Measurements from ENCODE around the gene HNMT. TPM values are rescaled to one million over a fixed set of nuclear protein-coding genes. Genes with fewer than 3 reads are reported as not detected.

The HNMT gene
- total and polyA plus RNA-seq, 2 donors (not counting 1 experiment from before 2014, with no cell fraction given), result 0.24 TPM; not detected in 1

DNA sequence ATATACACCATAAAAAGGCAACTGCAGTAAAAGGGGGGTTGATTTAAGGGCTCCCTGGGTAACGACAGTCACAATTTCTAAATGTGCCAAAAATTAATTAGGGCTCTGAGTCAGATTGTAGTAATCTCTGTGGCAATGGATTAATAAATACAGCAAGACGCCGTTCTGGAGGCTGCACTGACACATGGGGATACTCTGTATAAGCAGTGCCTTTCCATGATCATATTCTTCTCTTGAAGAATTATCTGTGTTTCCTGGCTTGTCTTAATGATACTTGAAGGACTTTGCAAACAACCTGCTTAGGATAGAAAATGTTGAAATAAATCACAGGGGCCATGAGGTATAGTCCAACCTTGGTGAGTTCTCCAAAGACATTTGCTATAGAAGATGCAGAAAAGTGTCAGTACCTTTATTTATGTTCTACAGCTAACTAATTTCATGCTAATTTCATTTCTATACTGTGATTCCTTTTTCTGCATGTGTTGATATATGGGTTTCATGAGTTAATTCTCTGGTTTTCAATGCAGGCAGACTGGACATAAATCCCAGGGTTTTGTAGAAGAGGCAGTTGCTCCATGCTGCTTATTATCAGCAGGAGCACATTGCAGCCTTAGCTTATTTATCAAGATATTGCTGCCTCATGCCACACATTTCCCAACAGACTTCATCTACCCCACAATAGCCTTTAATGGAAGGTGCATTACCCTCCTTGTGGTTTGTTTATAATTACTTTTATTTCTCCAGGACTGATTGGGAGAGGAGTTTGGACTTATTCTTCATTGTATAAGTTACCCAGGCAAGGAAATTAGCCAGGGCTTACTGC lies 54.8 kb downstream of the HNMT start:
- DNase-seq, result no peak
- no peak for TF ChIP-seq EZH2 (IDR thresholded peaks at IDR 0.05; ENCODE audit: borderline replicate concordance, insufficient read depth, low read depth, low read length, poor library complexity, severe bottlenecking)
- no peaks in the 10 kb centered on the region for H3K4me1 ChIP-seq (ENCODE audit: control insufficient read depth in 2 of 2, insufficient read depth in 2 of 2, low read length in 2 of 2)
- no peak overlapping the region for H3K27ac ChIP-seq (ENCODE audit: low read length in 2 of 2)
- no peak overlapping the region for H3K4me3 ChIP-seq (ENCODE audit: control extremely low read depth in 1 of 5, extremely low read depth in 1 of 5, insufficient read depth in 1 of 5, low read depth in 2 of 5, low read length in 4 of 5)
- no peaks in the 10 kb centered on the region for H3K27me3 ChIP-seq (replicated peaks in 1 of 4; ENCODE audit: control extremely low read depth in 1 of 4, control insufficient read depth in 3 of 4, insufficient read depth in 4 of 4, low read length in 3 of 4)
- no peaks in the 10 kb centered on the region for H3K27me3 Mint-ChIP-seq
- no peaks in the 10 kb centered on the region for H3K4me1 Mint-ChIP-seq
- intact Hi-C loops (cut with micrococcal nuclease), result no loop called here
- no peak overlapping the region for H3K4me2 ChIP-seq (replicated peaks; ENCODE audit: low read depth, low read length, poor library complexity, severe bottlenecking)
- no peak for ATAC-seq (ENCODE audit: low read depth)
- no peaks in the 10 kb centered on the region for H4K20me1 ChIP-seq (ENCODE audit: control insufficient read depth, insufficient read depth, low read length, poor library complexity, severe bottlenecking)
- no peaks in the 10 kb centered on the region for H3K9me3 ChIP-seq (ENCODE audit: control extremely low read depth in 1 of 3, control insufficient read depth in 2 of 3, insufficient read depth in 1 of 3, low read length in 2 of 3)
- ChIA-PET POLR2A (no interaction called here), CTCF (no interaction called here)
- H2AFZ ChIP-seq (ENCODE audit: insufficient read depth, low read depth, low read length, poor library complexity, severe bottlenecking), result no peak overlapping the region
- H3K4me3 Mint-ChIP-seq, result no peak overlapping the region
- H3K9ac ChIP-seq (ENCODE audit: low read length), result no peak overlapping the region
- WGBS (ENCODE audit: insufficient coverage), result 75% methylated on average over 2 of the region's 3 CpGs
- H3K9me3 Mint-ChIP-seq (ENCODE audit: insufficient read depth), result no peaks in the 10 kb centered on the region
- H3K27ac Mint-ChIP-seq, result no peak overlapping the region
- no peaks in the 10 kb centered on the region for H3K36me3 ChIP-seq (replicated peaks in 1 of 2; ENCODE audit: control extremely low read depth in 1 of 2, control insufficient read depth in 1 of 2, extremely low read depth in 1 of 2, insufficient read depth in 2 of 2, low read length in 1 of 2)
- H3K79me2 ChIP-seq (ENCODE audit: control insufficient read depth, insufficient read depth, low read length), result no peaks in the 10 kb centered on the region

- Mint-ChIP-seq H3K27me3 (no peaks in the 10 kb centered on the region), H3K27ac (no peak overlapping the region), H3K9me3 (ENCODE audit: insufficient read depth) (no peaks in the 10 kb centered on the region), H3K4me3 (no peak overlapping the region), H3K4me1 (no peaks in the 10 kb centered on the region)
- no peak for DNase-seq
- no CpG with 5 or more reads among the region's 1 CpG for WGBS (ENCODE audit: insufficient coverage)
- no peak overlapping the region for H3K4me2 ChIP-seq (replicated peaks; ENCODE audit: low read depth, low read length, poor library complexity, severe bottlenecking)
- ChIA-PET CTCF (no interaction called here), POLR2A (no interaction called here)
- TF ChIP-seq CTCF (IDR thresholded peaks at IDR 0.05) (no peak), EZH2 (IDR thresholded peaks at IDR 0.05; ENCODE audit: borderline replicate concordance, insufficient read depth, low read depth, low read length, poor library complexity, severe bottlenecking) (no peak)
- H3K79me2 ChIP-seq (ENCODE audit: control insufficient read depth, insufficient read depth, low read length), result no peaks in the 10 kb centered on the region
- H2AFZ ChIP-seq (ENCODE audit: insufficient read depth, low read depth, low read length, poor library complexity, severe bottlenecking), result no peak overlapping the region
- H3K27me3 ChIP-seq (replicated peaks in 1 of 4; ENCODE audit: control extremely low read depth in 1 of 4, control insufficient read depth in 3 of 4, insufficient read depth in 4 of 4, low read length in 3 of 4), result no peaks in the 10 kb centered on the region
- intact Hi-C loops (cut with micrococcal nuclease), result no loop called here
- no peaks in the 10 kb centered on the region for H4K20me1 ChIP-seq (ENCODE audit: control insufficient read depth, insufficient read depth, low read length, poor library complexity, severe bottlenecking)
- ATAC-seq (ENCODE audit: low read depth), result no peak
- no peak overlapping the region for H3K4me3 ChIP-seq (ENCODE audit: control extremely low read depth in 1 of 5, extremely low read depth in 1 of 5, insufficient read depth in 1 of 5, low read depth in 2 of 5, low read length in 4 of 5)
- H3K36me3 ChIP-seq (replicated peaks in 1 of 2; ENCODE audit: control extremely low read depth in 1 of 2, control insufficient read depth in 1 of 2, extremely low read depth in 1 of 2, insufficient read depth in 2 of 2, low read length in 1 of 2), result no peaks in the 10 kb centered on the region
- no peak overlapping the region for H3K27ac ChIP-seq (ENCODE audit: low read length in 2 of 2)
- H3K4me1 ChIP-seq (ENCODE audit: control insufficient read depth in 2 of 2, insufficient read depth in 2 of 2, low read length in 2 of 2), result no peaks in the 10 kb centered on the region
- H3K9me3 ChIP-seq (ENCODE audit: control extremely low read depth in 1 of 3, control insufficient read depth in 2 of 3, insufficient read depth in 1 of 3, low read length in 2 of 3), result no peaks in the 10 kb centered on the region
- no peak overlapping the region for H3K9ac ChIP-seq (ENCODE audit: low read length)
Observed at GRCh38 chr2:138020432-138020831, 56.2 kb downstream of the HNMT start.

All from B cell (primary cell).